Omental fat pad (tissue), 4 donors: ENCODE results near the gene CSTB. TPM values are rescaled to one million over a fixed set of nuclear protein-coding genes. Genes with fewer than 3 reads are reported as not detected.

Experiments
- ATAC-seq: fragments of 150-250 bp; one replicate; pipeline ENCODE4 v1.9.1; 2016; ENCODE audit warnings: mild to moderate bottlenecking, moderate library complexity; ENCODE audit not compliant: low FRiP score
- DNase-seq: peaks from one replicate; pipeline ENCODE4 v3.0.0-alpha.2; 2019; ENCODE audit warnings: low spot score
- total RNA-seq, 4 donors: library from RNA; depleted of rRNA; stranded (reverse); fragments of >200 nt; gene quantifications; one replicate each; pipeline ENCODE4 v1.1.0, GENCODE V29; 2016
- TF ChIP-seq, protein P1 (sequence below), 3 donors: fragments of 450-650 bp; IDR thresholded peaks; one replicate each; pipeline ENCODE4 v1.5.1; 2016 to 2017; ENCODE audit warnings: antibody characterized with exemption in 3 of 3, mild to moderate bottlenecking in 3 of 3, moderate library complexity in 2 of 3

The CSTB gene
- total RNA-seq, 4 donors from 2014 or later = 8.0 to 27.9 (median 17.7) TPM

DNA sequence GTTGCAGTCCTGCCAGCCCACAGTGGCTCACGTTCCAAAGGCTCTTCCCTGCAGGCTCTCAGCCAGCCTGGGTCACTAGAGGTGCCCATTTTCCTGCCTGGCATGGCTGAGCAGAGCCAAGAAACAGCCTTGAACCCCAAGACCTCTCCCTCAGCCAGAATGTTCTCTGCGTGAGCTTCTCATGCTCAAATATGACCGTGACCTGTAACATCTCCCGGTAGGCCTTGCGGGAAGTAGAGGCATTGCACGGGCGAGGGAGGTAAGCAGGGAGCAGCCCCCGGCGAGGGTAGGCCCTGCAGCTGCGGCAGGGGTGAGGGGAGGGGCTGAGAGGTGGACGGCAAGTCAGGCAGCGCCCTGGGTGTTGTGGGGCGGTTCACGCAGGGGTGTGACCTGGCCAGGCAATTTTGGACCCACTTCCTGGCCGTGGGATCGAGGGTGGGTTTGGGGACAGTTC, 33.3 kb upstream of the CSTB start:
- ATAC-seq = no peak
- TF ChIP-seq, protein P1, sequence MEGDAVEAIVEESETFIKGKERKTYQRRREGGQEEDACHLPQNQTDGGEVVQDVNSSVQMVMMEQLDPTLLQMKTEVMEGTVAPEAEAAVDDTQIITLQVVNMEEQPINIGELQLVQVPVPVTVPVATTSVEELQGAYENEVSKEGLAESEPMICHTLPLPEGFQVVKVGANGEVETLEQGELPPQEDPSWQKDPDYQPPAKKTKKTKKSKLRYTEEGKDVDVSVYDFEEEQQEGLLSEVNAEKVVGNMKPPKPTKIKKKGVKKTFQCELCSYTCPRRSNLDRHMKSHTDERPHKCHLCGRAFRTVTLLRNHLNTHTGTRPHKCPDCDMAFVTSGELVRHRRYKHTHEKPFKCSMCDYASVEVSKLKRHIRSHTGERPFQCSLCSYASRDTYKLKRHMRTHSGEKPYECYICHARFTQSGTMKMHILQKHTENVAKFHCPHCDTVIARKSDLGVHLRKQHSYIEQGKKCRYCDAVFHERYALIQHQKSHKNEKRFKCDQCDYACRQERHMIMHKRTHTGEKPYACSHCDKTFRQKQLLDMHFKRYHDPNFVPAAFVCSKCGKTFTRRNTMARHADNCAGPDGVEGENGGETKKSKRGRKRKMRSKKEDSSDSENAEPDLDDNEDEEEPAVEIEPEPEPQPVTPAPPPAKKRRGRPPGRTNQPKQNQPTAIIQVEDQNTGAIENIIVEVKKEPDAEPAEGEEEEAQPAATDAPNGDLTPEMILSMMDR (IDR thresholded peaks at IDR 0.05) = no peak
- no peak for DNase-seq

DNA sequence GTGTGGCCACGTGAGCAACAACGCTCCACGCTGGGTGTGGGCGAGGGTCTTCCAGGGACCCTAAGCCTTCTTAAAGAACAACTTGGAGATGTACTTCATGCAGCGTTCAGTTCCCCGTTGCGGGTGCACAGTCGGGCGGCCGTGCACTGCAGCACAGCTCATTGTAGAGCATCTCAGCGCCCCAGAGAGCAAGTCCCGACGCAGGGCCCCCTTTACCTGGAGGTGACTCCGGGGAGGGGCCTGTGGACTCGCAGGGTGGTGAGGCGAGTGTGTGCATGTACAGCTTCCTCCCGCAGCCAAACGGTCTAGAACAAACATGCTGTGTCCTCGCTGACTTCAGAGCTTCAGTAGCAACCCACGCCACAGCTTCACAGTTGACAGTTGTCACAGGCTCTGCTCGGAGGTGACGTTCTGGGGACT, 32.7 kb upstream of the CSTB start:
- TF ChIP-seq, protein P1 (IDR thresholded peaks at IDR 0.05) = no peak
- DNase-seq = no peak
- ATAC-seq = no peak

DNA sequence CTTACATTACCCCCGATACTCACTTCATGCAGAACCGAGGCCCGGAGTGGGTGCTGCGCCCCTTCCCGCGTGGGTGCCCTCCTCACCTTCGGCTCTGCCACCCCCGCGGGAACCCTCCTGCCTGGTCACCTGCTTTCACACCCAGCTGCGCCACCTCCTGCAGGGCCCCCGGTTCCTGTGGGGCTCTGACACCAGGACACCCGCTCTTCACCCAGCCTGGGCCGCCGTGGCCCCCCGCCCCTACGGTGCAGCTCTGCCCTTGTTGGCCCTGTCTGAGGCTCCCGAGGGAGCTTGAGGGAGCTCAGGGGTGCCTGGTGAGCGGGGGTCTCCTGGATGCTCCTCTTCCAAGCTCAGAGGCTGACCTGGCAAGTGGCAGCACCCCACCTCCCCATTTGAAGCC, 32.3 kb upstream of the CSTB start:
- no peak for DNase-seq
- ATAC-seq = no peak
- TF ChIP-seq, protein P1 (IDR thresholded peaks at IDR 0.05) = no peak

DNA sequence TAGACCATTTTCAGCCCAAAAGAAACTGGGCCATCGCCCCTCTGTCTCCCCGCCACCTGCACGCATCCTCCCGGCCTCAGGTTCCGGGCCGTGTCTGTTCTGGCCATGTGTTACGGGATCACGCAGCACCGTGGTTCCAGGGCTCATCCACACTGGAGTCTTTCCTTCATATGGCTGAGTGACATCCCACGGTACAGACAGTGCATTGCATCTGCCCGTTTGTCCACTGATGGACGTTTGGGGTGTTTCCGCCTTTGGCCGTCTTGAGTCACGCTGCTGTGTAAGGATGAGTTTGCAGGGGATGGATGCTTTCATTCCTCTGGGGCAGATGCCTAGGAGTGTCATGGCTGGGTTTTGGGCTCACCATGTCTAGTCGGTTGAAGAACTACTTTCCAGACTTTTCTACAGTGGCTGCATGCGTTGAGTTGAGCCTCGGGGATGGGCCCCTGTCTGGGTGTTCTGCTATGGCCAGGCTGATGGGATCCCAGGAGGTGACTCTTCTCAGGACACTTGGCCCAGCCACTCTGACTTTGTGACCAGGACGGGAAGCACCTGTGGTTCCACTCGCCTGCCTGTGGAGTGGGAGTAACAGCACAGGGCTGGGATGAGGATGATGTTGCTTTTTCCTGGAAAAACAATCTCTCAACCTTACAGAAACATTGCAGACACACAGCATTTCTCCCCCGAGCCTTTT, 30.1 kb upstream of the CSTB start:
- TF ChIP-seq, protein P1 (IDR thresholded peaks at IDR 0.05) = no peak
- no peak for ATAC-seq
- DNase-seq = no peak

DNA sequence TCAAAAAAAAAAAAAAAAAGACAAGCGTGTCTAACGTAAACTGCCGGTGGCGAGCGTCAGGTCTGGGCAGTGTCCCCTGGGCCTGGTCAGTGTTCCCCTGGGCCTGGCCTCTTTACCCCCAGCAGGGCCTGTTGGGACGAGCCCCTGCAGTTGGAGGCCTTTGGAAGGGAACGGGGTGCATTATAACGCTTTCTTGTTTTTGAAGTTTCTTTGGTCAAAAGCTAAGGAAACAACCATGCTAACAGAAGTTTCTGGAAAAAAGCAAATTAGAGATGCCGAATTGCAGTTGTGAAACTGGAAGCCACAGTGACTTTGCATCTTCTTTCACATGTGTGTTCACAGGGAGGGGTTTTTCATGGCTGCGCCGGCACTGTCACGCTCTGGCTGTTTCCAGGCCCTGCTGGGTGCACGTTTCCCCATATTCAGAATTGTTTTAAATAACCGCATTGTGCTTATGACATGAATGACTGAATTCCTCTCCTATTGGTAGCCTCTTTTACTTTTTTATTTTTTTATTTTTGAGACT, 29.2 kb upstream of the CSTB start:
- ATAC-seq (no peak), DNase-seq (no peak)
- TF ChIP-seq, protein P1 (IDR thresholded peaks at IDR 0.05) = no peak

DNA sequence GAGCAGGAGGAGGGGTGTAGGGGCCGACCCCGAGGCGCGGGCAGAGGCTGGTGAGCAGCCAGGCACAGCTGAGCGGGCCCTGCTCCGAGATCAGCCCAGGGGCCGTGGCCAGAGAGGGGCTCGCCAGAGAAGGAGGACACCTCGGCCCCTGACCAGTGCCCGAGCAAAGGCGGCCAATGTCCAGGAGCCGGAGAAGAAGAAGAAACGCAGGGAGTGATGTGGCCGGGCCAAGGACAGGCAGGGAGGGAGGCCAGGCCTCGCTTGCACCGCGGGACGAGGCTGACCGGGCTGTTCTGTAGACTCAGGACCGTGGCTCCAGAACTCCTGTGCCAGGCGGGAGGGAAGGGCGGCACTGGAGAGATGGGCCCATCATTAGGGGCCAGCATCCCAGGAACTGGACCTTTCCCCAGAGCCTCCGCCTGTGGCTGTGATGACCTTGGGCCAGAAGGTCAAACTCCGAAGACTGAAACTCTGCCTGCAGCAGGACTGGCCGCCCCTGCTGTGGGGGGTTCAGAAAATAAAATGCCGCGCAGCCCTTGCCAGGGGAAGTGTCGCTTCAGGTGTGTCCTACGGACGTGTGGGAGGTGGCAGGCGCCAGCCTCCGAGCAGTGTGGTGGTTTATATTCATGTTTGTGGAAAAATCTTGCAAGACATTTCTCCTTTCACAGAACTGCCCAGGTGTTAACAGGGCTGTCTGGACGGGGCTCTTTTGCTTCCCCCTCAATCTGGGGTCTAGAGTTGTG, 27.6 kb upstream of the CSTB start:
- no peak for DNase-seq
- TF ChIP-seq, protein P1 (IDR thresholded peaks at IDR 0.05) = no peak
- ATAC-seq = no peak
